Muscle of arm (tissue), 12 donors: Measurements from ENCODE around the gene PAGR1. TPM values are rescaled to one million over a fixed set of nuclear protein-coding genes. Genes with fewer than 3 reads are reported as not detected.
"Not testable (repeated sequence)": the region's sequence is repeated elsewhere in the genome, so short reads cannot be mapped to it uniquely, and the experiment has no call there.

Experiments used
- DNase-seq: peaks from one replicate; pipeline ENCODE4 v3.0.0-alpha.2; 2013
- polyA plus RNA-seq, 12 donors: library from polyadenylated mRNA; unstranded; fragments of 120-200 nt; gene quantifications; one replicate each; pipeline ENCODE4 v1.2.1, GENCODE V29; 2013; ENCODE audit not compliant: insufficient read length in 12 of 12

Gene PAGR1
- polyA plus RNA-seq, 12 donors, result 22.9 to 47.7 (median 28.2) TPM; not detected in 1

DNA sequence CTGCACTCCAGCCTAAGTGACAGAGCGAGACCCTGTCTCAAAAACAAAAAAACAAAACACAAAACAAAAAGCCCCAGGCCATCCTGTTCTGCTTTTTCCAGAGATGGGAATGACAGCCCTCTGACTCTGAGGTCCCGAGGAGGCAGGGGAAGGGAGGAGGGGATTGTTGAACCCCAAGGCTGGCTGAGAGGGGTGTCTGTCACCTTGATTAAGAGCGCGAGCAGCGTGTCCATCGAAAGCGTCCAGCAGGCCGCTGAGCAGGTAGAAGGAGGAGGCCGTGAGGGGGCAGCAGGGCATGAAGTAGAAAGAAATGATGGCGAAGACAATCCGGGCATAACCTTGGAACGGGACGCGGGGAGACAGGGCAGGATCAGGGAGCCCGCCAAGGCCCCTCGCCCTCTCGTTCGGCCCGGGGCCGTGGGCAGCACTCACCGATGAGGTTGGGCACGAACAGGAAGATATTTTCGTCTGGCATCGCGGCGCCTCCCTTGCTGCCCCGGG, 46.5 kb downstream of the PAGR1 start:
- peak; percentile 15 for DNase-seq

DNA sequence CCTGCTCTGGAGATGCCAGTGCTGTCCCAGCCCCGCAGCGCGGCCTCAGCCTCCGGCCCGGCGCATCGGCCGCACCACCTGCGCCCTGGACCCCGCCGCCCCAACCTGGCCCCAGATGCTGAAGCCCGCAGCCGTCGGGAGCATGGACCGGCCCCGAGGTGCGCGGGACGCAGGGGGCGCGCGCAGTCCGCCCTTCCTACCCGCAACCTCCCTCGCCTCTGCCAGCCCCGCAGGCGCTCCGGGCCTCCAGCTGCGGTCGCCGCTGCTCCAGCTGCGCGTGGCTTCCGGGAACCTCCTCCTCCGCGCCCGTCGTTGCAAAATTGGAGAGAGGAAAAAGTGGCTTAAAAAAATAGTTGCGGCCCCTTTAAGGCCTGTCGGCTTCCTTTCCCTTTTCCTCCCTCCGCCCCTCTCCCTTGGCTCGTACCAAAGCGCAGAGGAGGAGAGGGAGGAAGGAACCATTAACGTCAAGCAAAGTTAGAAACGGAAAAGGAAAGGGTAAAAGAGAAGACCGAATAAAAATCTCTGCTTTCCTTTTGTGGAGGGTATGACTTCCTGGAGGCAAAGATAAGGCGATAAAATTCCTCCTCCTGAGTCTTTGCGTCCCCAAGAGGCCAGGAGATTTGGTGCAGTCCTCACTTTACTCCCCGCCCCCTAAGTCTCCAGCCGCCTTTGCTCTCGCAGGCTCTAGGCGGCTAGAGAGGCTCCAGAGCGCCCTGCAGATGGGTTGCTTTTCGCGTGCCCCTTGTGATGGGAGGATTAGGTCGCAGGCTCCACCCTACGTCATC, 47.1 kb downstream of the PAGR1 start, which contains the start of gene CDIPT:
Gene CDIPT (minus strand): TSS at position 343 of the 785 bp plus-strand sequence. CDS start 369 bp downstream, outside the sequence.
- DNase-seq, result peak; percentile 96

DNA sequence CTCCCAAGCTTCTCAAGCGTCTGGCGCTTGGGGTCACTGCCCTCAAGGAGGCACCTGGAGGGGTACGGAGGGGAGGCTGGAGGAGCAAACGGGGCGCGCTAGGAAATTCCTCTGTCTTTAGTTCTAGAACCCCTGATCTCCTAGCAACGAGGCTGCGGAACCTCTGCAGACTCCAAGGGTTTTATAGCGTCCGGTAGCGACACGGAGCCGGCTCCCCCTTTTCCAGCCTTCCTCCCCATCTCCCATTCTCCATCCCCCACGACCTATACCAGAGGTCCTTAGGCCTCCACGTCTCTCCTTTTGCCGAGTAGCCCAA, 47.7 kb downstream of the PAGR1 start:
- no peak for DNase-seq

DNA sequence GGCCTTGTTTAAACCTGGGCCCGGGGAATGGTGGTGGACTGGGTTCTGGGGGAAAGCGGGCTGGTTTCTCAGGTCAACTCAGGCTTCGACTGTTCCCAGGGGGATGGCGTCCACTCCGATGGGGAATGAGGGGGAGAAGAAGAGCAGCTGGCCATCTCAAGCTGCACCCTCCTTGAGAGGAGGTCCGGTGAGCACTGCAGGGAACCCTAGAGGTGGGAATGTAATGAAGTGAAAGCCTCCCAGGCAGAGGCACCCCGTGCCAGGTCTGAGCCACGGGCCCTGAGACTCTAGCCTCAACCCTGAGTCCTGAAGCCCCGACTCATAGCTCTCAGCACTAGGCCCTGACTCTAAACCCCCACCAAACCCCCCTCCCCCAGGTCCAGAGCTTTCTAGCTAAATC, 48.3 kb downstream of the PAGR1 start:
- no peak for DNase-seq

DNA sequence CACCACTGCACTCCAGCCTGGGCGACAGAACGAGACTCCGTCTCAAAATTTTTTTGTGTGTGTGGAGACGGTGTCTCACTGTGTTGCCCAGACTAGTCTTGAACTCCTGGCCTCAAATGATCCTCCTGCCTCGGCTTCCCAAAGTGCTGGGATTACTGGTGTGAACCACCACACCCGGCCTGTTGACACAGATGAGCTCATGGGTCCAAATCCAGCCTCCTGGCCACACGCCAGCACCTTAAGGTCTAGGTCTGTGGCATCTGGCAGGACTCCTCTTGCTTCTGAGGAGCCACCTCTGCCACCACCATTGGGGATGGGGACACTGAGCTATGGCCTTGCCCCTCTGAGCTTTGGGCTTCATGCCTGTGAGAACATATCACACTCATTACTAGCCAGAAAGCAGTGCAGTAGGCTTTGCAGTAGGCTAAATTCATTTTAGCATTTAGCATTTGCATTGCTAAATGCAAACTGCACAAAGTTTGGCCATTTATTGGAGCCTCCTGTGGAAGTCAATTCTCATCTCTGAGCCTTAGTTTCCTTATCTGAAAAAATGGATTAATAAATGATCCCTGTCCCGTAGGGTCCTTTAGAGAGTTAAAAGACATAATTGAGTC, 52.6 kb downstream of the PAGR1 start:
- DNase-seq, result no peak

DNA sequence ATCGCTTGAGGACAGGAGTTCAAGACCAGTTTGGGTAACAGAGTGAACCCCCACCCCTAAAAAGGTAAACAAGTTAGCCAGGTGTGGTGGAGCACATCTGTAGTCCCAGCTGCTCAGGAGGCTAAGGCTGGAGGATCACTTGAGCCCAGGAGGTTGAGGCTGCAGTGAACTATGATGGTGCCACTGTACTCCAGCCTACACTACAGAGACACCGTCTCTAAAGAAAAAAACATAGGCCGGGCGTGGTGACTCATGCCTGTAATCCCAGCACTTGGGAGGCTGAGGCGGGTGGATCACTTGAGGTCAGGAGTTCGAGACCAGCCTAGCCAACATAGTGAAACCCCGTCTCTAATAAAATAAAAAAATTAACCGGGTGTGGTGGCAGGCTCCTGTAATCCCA, 53.1 kb downstream of the PAGR1 start:
- not testable (repeated sequence) for DNase-seq

Other genes starting within 250 kb of the PAGR1 start
- 1 to 10 TPM in 3 of 12 donors, under 1 TPM in 7, not detected in 2; 0.72 to 8.2 (median 0.88) TPM for gene SPN, start 152.9 kb upstream of the PAGR1 start, polyA plus RNA-seq
- 100 to 1,000 TPM in 1 of 12 donors, 10 to 100 TPM in 10, not detected in 1; 42.0 to 115 (median 54.3) TPM for gene QPRT, start 137.0 kb upstream of the PAGR1 start, polyA plus RNA-seq
- 1 to 10 TPM in 1 of 12 donors, under 1 TPM in 9, not detected in 2; 0.10 to 1.4 (median 0.25) TPM for gene C16orf54, start 70.2 kb upstream of the PAGR1 start, polyA plus RNA-seq
- 1 to 10 TPM in 1 of 12 donors, under 1 TPM in 1, not detected in 10; 0.05 to 4.4 TPM for gene ZG16, start 37.9 kb upstream of the PAGR1 start, polyA plus RNA-seq
- 10 to 100 TPM in 11 of 12 donors, not detected in 1; 23.1 to 55.3 (median 33.6) TPM for gene KIF22, start 25.4 kb upstream of the PAGR1 start, polyA plus RNA-seq
- gene MAZ, start 9.6 kb upstream of the PAGR1 start, polyA plus RNA-seq, result 100 to 1,000 TPM in 11 of 12 donors, not detected in 1; 185 to 364 (median 230) TPM
- gene PRRT2, start 4.0 kb upstream of the PAGR1 start, polyA plus RNA-seq, result 10 to 100 TPM in 10 of 12 donors, 1 to 10 TPM in 1, not detected in 1; 9.3 to 42.8 (median 13.9) TPM
- gene MVP, start 4.3 kb downstream of the PAGR1 start, polyA plus RNA-seq, result 100 to 1,000 TPM in 1 of 12 donors, 10 to 100 TPM in 10, not detected in 1; 11.5 to 112 (median 18.7) TPM
- gene CDIPT, start 47.1 kb downstream of the PAGR1 start, polyA plus RNA-seq, result 10 to 100 TPM in 11 of 12 donors, not detected in 1; 32.1 to 48.9 (median 40.2) TPM
- gene SEZ6L2, start 83.4 kb downstream of the PAGR1 start, polyA plus RNA-seq, result 1 to 10 TPM in 10 of 12 donors, under 1 TPM in 1, not detected in 1; 0.99 to 9.6 (median 1.5) TPM
- 10 to 100 TPM in 1 of 12 donors, under 1 TPM in 9, not detected in 2; 0.27 to 10.5 (median 0.32) TPM for gene ASPHD1, start 84.3 kb downstream of the PAGR1 start, polyA plus RNA-seq
- 10 to 100 TPM in 6 of 12 donors, 1 to 10 TPM in 5, not detected in 1; 7.6 to 21.0 (median 10.7) TPM for gene KCTD13, start 110.1 kb downstream of the PAGR1 start, polyA plus RNA-seq
- 10 to 100 TPM in 11 of 12 donors, not detected in 1; 54.9 to 69.3 (median 60.5) TPM for gene TMEM219, start 145.9 kb downstream of the PAGR1 start, polyA plus RNA-seq
- 10 to 100 TPM in 11 of 12 donors, not detected in 1; 24.9 to 47.2 (median 31.2) TPM for gene TAOK2, start 157.7 kb downstream of the PAGR1 start, polyA plus RNA-seq
- 10 to 100 TPM in 11 of 12 donors, not detected in 1; 10.2 to 15.6 (median 12.0) TPM for gene HIRIP3, start 179.5 kb downstream of the PAGR1 start, polyA plus RNA-seq
- 10 to 100 TPM in 11 of 12 donors, not detected in 1; 24.0 to 62.2 (median 32.7) TPM for gene INO80E, start 180.1 kb downstream of the PAGR1 start, polyA plus RNA-seq
- gene DOC2A, start 194.9 kb downstream of the PAGR1 start, polyA plus RNA-seq, result 1 to 10 TPM in 4 of 12 donors, under 1 TPM in 6, not detected in 2; 0.30 to 1.4 (median 0.94) TPM
- gene C16orf92, start 207.0 kb downstream of the PAGR1 start, polyA plus RNA-seq, result not detected
- 1 to 10 TPM in 5 of 12 donors, under 1 TPM in 6, not detected in 1; 0.42 to 7.5 (median 0.80) TPM for gene TLCD3B, start 215.1 kb downstream of the PAGR1 start, polyA plus RNA-seq
- 1,000 to 10,000 TPM in 10 of 12 donors, 100 to 1,000 TPM in 2; 871 to 3,402 (median 1,561) TPM for gene ALDOA, start 249.6 kb downstream of the PAGR1 start, polyA plus RNA-seq